Adipose tissue (tissue), 3 donors: Measurements from ENCODE around the gene RAB1B. TPM values are rescaled to one million over a fixed set of nuclear protein-coding genes. Genes with fewer than 3 reads are reported as not detected.

Experiments
- H3K27ac ChIP-seq: one replicate; pipeline ENCODE4 v1.5.1; 2013; ENCODE audit warnings: low read depth, low read length
- WGBS, 3 donors: extraction: QIAGEN DNeasy Blood & Tissue Kit; methylation state at CpG; one replicate each; pipeline ENCODE4 v1.1.7; 2013; 5-methylcytosine and 5-hydroxymethylcytosine counted together
- polyA plus RNA-seq, 3 donors: library from polyadenylated mRNA; stranded (reverse); fragments of 200-250 nt; gene quantifications; one replicate each; pipeline ENCODE4 v1.2.3, GENCODE V29; 2013
- donor health status: healthy with polysubstance abuse.
- donor health status: Bipolar disorder and iron deficiency.
- donor health status: healthy.

The RAB1B gene
- polyA plus RNA-seq, 3 donors, result 70.3 to 188 (median 183) TPM

GRCh38 chr11:66326261-66327111 is 58.0 kb downstream of the RAB1B start:
- WGBS, 3 donors, result 37 to 59% (median 42%) methylated on average over 19 to 21 of the region's 21 CpGs
- H3K27ac ChIP-seq, result peak overlapping the region; percentile 74

Other genes with a start within 250 kb of the RAB1B start
- gene CATSPER1, start 242.2 kb upstream of the RAB1B start, polyA plus RNA-seq, result under 1 TPM in 2 of 3 donors, not detected in 1; 0.02 to 0.16 TPM
- under 1 TPM in 1 of 3 donors, not detected in 2; 0.64 TPM for gene GAL3ST3, start 219.5 kb upstream of the RAB1B start, polyA plus RNA-seq
- gene SF3B2, start 216.3 kb upstream of the RAB1B start, polyA plus RNA-seq, result 100 to 1,000 TPM in 1 of 3 donors, 10 to 100 TPM in 2; 95.6 to 110 (median 98.5) TPM
- 10 to 100 TPM; 16.6 to 29.4 (median 26.5) TPM for gene PACS1, start 198.4 kb upstream of the RAB1B start, polyA plus RNA-seq
- 10 to 100 TPM in 2 of 3 donors, 1 to 10 TPM in 1; 7.1 to 14.4 (median 14.2) TPM for gene KLC2, start 10.9 kb upstream of the RAB1B start, polyA plus RNA-seq
- 1 to 10 TPM in 1 of 3 donors, under 1 TPM in 1, not detected in 1; 0.16 to 1.3 TPM for gene CNIH2, start 9.5 kb downstream of the RAB1B start, polyA plus RNA-seq
- gene YIF1A, start 20.5 kb downstream of the RAB1B start, polyA plus RNA-seq, result 10 to 100 TPM; 62.9 to 84.3 (median 78.5) TPM
- gene TMEM151A, start 23.3 kb downstream of the RAB1B start, polyA plus RNA-seq, result 1 to 10 TPM in 1 of 3 donors, under 1 TPM in 2; 0.22 to 1.3 (median 0.75) TPM
- gene CD248, start 48.4 kb downstream of the RAB1B start, polyA plus RNA-seq, result 100 to 1,000 TPM in 1 of 3 donors, 10 to 100 TPM in 2; 22.3 to 327 (median 55.8) TPM
- 1 to 10 TPM; 4.8 to 9.0 (median 6.5) TPM for gene RIN1, start 67.8 kb downstream of the RAB1B start, polyA plus RNA-seq
- 10 to 100 TPM; 33.5 to 40.2 (median 36.4) TPM for gene BRMS1, start 76.5 kb downstream of the RAB1B start, polyA plus RNA-seq
- gene B4GAT1, start 79.0 kb downstream of the RAB1B start, polyA plus RNA-seq, result 10 to 100 TPM; 12.5 to 19.9 (median 17.9) TPM
- 1 to 10 TPM; 6.7 to 9.4 (median 6.8) TPM for gene SLC29A2, start 103.1 kb downstream of the RAB1B start, polyA plus RNA-seq
- gene NPAS4, start 152.4 kb downstream of the RAB1B start, polyA plus RNA-seq, result under 1 TPM in 2 of 3 donors, not detected in 1; 0.06 to 0.07 TPM
- gene MRPL11, start 170.2 kb downstream of the RAB1B start, polyA plus RNA-seq, result 10 to 100 TPM; 30.2 to 53.6 (median 42.9) TPM
- 10 to 100 TPM in 1 of 3 donors, 1 to 10 TPM in 2; 3.9 to 10.0 (median 5.8) TPM for gene PELI3, start 198.3 kb downstream of the RAB1B start, polyA plus RNA-seq
- 10 to 100 TPM; 15.1 to 29.0 (median 18.6) TPM for gene DPP3, start 211.8 kb downstream of the RAB1B start, polyA plus RNA-seq
- 10 to 100 TPM; 11.5 to 15.5 (median 12.3) TPM for gene BBS1, start 242.0 kb downstream of the RAB1B start, polyA plus RNA-seq